ENCODE results near the gene ZC3H8. TPM values are rescaled to one million over a fixed set of nuclear protein-coding genes. Genes with fewer than 3 reads are reported as not detected.

Gene ZC3H8
- total RNA-seq, 4 donors from 2014 or later = 5.7 to 13.6 (median 8.0) TPM

DNA sequence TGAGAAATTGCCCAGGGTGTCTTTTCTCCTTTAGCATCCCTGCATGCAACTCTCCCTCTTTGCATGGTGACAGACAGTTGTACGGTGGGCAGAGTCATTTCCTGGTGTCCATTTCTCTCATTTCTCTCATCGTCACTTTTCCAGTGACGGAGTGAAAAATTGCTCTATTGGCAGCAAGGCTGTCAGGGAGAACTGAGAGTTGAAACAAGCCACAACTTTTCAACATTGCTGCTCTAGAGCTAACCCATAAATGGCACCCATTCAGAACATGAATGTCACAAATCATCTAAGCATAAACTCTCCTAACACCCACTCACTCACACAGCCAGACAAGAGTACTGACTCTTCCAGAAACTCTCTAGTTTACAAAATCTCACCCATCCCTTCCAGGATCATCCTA lies 55.7 kb downstream of the ZC3H8 start:
- H3K4me3 ChIP-seq = no peak overlapping the region
- intact Hi-C loops (cut with DNase I; ENCODE audit: low total_unique reads) (no loop called here), in situ Hi-C loops (cut with MboI; ENCODE audit: low sequenced_read_pairs in 4 of 4) (no loop called here)
- no peaks in the 10 kb centered on the region for H3K4me1 ChIP-seq
- no peaks in the 10 kb centered on the region for H3K9me3 ChIP-seq
- ATAC-seq (no peak), DNase-seq (no peak)
- TF ChIP-seq, protein P1, sequence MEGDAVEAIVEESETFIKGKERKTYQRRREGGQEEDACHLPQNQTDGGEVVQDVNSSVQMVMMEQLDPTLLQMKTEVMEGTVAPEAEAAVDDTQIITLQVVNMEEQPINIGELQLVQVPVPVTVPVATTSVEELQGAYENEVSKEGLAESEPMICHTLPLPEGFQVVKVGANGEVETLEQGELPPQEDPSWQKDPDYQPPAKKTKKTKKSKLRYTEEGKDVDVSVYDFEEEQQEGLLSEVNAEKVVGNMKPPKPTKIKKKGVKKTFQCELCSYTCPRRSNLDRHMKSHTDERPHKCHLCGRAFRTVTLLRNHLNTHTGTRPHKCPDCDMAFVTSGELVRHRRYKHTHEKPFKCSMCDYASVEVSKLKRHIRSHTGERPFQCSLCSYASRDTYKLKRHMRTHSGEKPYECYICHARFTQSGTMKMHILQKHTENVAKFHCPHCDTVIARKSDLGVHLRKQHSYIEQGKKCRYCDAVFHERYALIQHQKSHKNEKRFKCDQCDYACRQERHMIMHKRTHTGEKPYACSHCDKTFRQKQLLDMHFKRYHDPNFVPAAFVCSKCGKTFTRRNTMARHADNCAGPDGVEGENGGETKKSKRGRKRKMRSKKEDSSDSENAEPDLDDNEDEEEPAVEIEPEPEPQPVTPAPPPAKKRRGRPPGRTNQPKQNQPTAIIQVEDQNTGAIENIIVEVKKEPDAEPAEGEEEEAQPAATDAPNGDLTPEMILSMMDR (IDR thresholded peaks at IDR 0.05 in 4 of 5, conservative IDR thresholded peaks at IDR 0.05 in 1 of 5) = no peak
- TF ChIP-seq POLR2A (IDR thresholded peaks at IDR 0.05) = no peak
- no peaks in the 10 kb centered on the region for H3K36me3 ChIP-seq
- H3K27ac ChIP-seq = no peak overlapping the region
- H3K27me3 ChIP-seq = no peaks in the 10 kb centered on the region

DNA sequence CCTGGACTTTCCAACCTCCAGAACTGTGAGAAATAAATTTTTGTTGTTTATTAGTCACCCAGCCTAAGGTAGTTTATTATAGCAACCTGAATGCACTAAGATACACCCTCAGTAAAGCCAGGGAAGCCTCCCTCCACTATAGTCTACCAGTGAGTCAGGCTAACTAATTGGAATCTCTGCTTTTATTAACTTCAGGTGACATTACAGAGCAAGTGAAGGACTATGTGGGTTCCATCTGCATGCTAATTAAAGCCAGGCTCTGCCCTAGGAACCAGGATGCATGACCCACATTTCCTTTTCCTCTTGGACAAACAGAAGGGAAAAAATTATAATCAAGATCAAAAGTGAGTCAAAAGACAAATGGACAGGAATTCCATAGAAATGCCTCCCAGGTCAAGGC lies 56.1 kb downstream of the ZC3H8 start:
- Histone ChIP-seq H3K27ac (no peak overlapping the region), H3K9me3 (no peaks in the 10 kb centered on the region), H3K4me1 (no peaks in the 10 kb centered on the region), H3K4me3 (no peak overlapping the region), H3K27me3 (no peaks in the 10 kb centered on the region), H3K36me3 (no peaks in the 10 kb centered on the region)
- intact Hi-C loops (cut with DNase I; ENCODE audit: low total_unique reads) (no loop called here), in situ Hi-C loops (cut with MboI; ENCODE audit: low sequenced_read_pairs in 4 of 4) (no loop called here)
- no peak for DNase-seq
- TF ChIP-seq, protein P1 (IDR thresholded peaks at IDR 0.05 in 4 of 5, conservative IDR thresholded peaks at IDR 0.05 in 1 of 5) = no peak
- TF ChIP-seq POLR2A (IDR thresholded peaks at IDR 0.05) = no peak
- no peak for ATAC-seq

DNA sequence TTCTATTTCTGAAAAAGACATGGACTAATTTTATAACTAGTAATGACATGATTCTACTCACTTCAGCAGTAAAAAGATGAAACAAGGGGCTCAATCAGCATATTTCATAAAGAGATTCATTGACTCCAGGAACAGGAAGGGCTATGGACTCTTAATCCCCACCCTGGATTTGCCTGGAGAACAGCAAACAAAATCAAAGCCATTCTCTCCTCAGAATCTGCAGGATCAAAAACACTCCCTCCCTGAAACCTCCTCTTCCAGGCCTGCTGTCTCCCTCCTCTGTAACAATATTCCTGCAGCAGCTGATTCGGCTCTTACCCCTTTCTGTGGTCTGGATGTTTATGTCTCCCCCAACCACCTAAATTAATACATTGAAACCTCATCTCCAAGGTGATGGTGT lies 57.0 kb downstream of the ZC3H8 start:
- DNase-seq (no peak), ATAC-seq (no peak)
- Histone ChIP-seq H3K27ac (no peak overlapping the region), H3K4me3 (no peak overlapping the region), H3K27me3 (no peaks in the 10 kb centered on the region), H3K9me3 (no peaks in the 10 kb centered on the region), H3K4me1 (no peaks in the 10 kb centered on the region), H3K36me3 (no peaks in the 10 kb centered on the region)
- no peak for TF ChIP-seq POLR2A (IDR thresholded peaks at IDR 0.05)
- TF ChIP-seq, protein P1 (IDR thresholded peaks at IDR 0.05 in 4 of 5, conservative IDR thresholded peaks at IDR 0.05 in 1 of 5) = no peak
- in situ Hi-C loops (cut with MboI; ENCODE audit: low sequenced_read_pairs in 4 of 4) = no loop called here
- intact Hi-C loops (cut with DNase I; ENCODE audit: low total_unique reads) = no loop called here

DNA sequence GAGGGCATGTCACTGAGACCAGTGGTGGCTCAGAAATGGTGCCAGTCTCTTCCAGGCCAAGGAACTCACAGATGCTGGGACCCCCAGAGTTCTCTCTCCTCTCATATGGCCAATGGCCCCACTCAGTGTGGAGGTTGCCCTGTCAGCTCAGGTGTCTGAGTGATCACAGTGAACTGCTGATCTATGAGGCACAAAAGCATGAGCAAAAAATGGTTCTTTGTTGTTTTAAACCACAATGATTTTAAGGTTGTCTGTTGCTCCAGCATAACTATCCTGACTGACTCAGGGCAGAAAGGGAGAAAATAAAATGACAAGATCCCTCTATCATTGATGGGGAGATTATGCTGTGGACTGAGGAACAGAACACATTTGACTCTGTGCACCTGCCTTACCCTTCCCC lies 58.9 kb downstream of the ZC3H8 start:
- no peaks in the 10 kb centered on the region for H3K27me3 ChIP-seq
- no peaks in the 10 kb centered on the region for H3K36me3 ChIP-seq
- ATAC-seq (no peak), DNase-seq (no peak)
- no peaks in the 10 kb centered on the region for H3K4me1 ChIP-seq
- in situ Hi-C loops (cut with MboI; ENCODE audit: low sequenced_read_pairs in 4 of 4) = no loop called here
- TF ChIP-seq, protein P1 (IDR thresholded peaks at IDR 0.05 in 4 of 5, conservative IDR thresholded peaks at IDR 0.05 in 1 of 5) = no peak
- TF ChIP-seq POLR2A (IDR thresholded peaks at IDR 0.05) = no peak
- no peak overlapping the region for H3K4me3 ChIP-seq
- H3K9me3 ChIP-seq = no peaks in the 10 kb centered on the region
- intact Hi-C loops (cut with DNase I; ENCODE audit: low total_unique reads) = no loop called here
- no peak overlapping the region for H3K27ac ChIP-seq

DNA sequence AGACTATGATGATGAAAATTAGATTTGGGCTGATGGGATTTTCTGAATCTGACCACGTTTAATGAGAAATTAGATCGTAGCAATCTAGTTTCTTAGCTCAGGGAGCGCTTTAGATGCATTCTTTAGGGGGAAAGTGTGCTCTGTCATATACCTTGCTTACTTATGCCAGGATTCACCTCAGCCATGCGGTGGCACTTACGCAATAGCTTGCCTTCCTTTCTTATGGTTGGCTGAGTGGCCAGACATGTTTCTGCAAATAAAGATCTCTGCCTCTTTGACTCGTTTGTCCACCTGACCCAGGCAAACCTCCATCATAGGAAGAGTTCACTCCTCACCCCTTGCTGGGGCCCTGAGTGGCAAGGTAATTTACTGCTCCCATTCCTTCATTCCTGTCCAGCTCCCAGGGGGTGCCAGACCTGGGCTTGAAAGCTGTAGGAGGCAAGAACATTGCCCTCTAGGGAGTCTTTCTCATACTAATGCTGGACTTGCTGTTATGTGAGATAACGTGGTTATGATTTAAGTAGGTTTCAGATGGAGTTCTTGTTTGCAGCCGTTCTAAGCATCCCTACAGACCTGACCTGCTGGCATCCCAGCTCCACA lies 59.6 kb downstream of the ZC3H8 start:
- Histone ChIP-seq H3K36me3 (no peaks in the 10 kb centered on the region), H3K27ac (no peak overlapping the region), H3K4me3 (no peak overlapping the region), H3K4me1 (no peaks in the 10 kb centered on the region), H3K9me3 (no peaks in the 10 kb centered on the region), H3K27me3 (no peaks in the 10 kb centered on the region)
- no peak for DNase-seq
- TF ChIP-seq, protein P1 (IDR thresholded peaks at IDR 0.05 in 4 of 5, conservative IDR thresholded peaks at IDR 0.05 in 1 of 5) = no peak
- no peak for TF ChIP-seq POLR2A (IDR thresholded peaks at IDR 0.05)
- ATAC-seq = no peak
- intact Hi-C loops (cut with DNase I; ENCODE audit: low total_unique reads) (no loop called here), in situ Hi-C loops (cut with MboI; ENCODE audit: low sequenced_read_pairs in 4 of 4) (no loop called here)

Data from gastrocnemius medialis (tissue), 4 donors.